ENCODE results near the gene ZNF318.
"Not testable (repeated sequence)": the region's sequence is repeated elsewhere in the genome, so short reads cannot be mapped to it uniquely, and the experiment has no call there.

GRCh38 chr6:43351951-43352350 lies 17.5 kb downstream of the ZNF318 start:
- TF ChIP-seq CTCF, POLR2AphosphoS5 (IDR thresholded peaks at IDR 0.05): not testable (repeated sequence)

Measured in esophagus muscularis mucosa (tissue), 3 donors.